Measurements from ENCODE around the gene DLL1.

DLL1 gene

GRCh38 chr6:170264086-170264485 is 26.8 kb downstream of the DLL1 start:
- no peak for TF ChIP-seq CTCF (IDR thresholded peaks at IDR 0.05; ENCODE audit: extremely low read depth, missing control alignments)
- no peak for DNase-seq (ENCODE audit: low spot score)

GRCh38 chr6:170263410-170263809 is 27.5 kb downstream of the DLL1 start:
- no peak for TF ChIP-seq CTCF (IDR thresholded peaks at IDR 0.05; ENCODE audit: extremely low read depth, missing control alignments)
- no peak for DNase-seq (ENCODE audit: low spot score)

- no peak for TF ChIP-seq CTCF (IDR thresholded peaks at IDR 0.05; ENCODE audit: extremely low read depth, missing control alignments)
- no peak for DNase-seq (ENCODE audit: low spot score)
Measured at GRCh38 chr6:170262489-170263088, 28.3 kb downstream of the DLL1 start.

- TF ChIP-seq CTCF (IDR thresholded peaks at IDR 0.05; ENCODE audit: extremely low read depth, missing control alignments), result no peak
- no peak for DNase-seq (ENCODE audit: low spot score)
Measured at GRCh38 chr6:170261643-170262488, 29.0 kb downstream of the DLL1 start.

GRCh38 chr6:170260686-170261085 is 30.2 kb downstream of the DLL1 start:
- no peak for TF ChIP-seq CTCF (IDR thresholded peaks at IDR 0.05; ENCODE audit: extremely low read depth, missing control alignments)
- DNase-seq (ENCODE audit: low spot score), result no peak

- no peak for TF ChIP-seq CTCF (IDR thresholded peaks at IDR 0.05; ENCODE audit: extremely low read depth, missing control alignments)
- no peak for DNase-seq (ENCODE audit: low spot score)
Measured at GRCh38 chr6:170259278-170259677, 31.6 kb downstream of the DLL1 start.

- DNase-seq (ENCODE audit: low spot score), result no peak
- TF ChIP-seq CTCF (IDR thresholded peaks at IDR 0.05; ENCODE audit: extremely low read depth, missing control alignments), result no peak
Measured at GRCh38 chr6:170258407-170258806, 32.5 kb downstream of the DLL1 start.
